RWPE1 (cell line): ENCODE data around the gene SYT15B.
"Not testable (repeated sequence)": the region's sequence is repeated elsewhere in the genome, so short reads cannot be mapped to it uniquely, and the experiment has no call there.

Experiments
- CTCF ChIA-PET: fragments of 350-600 bp; sonication (Branson Sonifier 250); formaldehyde crosslinking; extraction: SDS; loops from one replicate; lab custom pipeline; 2021; lab: Yijun Ruan, JAX
- POLR2A ChIA-PET: fragments of 400-600 bp; formaldehyde crosslinking; extraction: SDS; loops from one replicate; lab custom pipeline; 2020; ENCODE audit warnings: antibody characterized with exemption; ENCODE audit not compliant: low non-redundant PET; lab: Yijun Ruan, JAX
- DNase-seq: peaks from one replicate; pipeline ENCODE4 v3.0.0; 2012; ENCODE audit warnings: low spot score
- H3K27ac ChIP-seq: fragments of 450-650 bp; 2 replicates; pipeline ENCODE4 v1.5.1; 2017

Gene SYT15B

DNA sequence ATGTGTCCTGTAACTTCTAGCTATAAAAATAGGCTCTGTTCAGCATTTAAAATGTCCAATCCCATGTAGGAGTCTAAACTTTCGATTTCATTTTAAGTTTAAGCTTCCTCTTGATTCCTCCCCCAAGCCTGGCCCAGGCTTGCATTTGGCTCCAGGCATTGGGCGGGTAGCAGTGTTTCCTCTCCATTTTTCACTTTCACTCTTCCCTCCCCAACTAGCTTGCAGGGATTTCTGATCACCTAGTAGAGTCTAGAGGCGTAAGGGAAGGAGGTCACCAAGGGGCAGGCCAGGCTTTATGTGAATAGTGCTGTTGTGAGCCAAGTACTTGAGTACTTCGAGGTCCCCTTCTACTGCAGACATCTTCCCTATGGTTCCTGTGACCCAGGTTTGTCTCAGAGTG, 18.5 kb downstream of the SYT15B start:
- DNase-seq, H3K27ac ChIP-seq, CTCF ChIA-PET, POLR2A ChIA-PET: not testable (repeated sequence)

- H3K27ac ChIP-seq, DNase-seq, POLR2A ChIA-PET, CTCF ChIA-PET: not testable (repeated sequence)
Observed at GRCh38 chr10:47743611-47744550, 19.5 kb downstream of the SYT15B start.

DNA sequence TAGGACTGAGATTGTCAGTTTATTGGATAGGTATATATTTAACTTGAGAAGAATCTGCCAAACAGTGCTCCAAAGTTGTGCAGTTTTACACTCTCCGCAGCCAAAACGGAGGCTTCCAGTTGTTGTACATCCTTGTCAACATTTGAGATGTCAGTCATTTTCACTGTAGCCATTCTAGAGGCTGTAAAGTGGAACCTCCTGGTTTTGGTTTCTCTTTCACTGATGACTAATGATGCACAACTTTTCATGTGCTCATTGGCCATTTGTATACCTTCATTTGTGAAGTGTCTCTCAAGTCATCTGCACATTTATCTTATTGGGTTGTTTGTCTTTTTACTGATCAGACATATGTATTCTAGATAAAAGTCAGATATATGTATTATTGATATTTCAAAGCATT, 22.5 kb downstream of the SYT15B start:
- H3K27ac ChIP-seq, CTCF ChIA-PET, DNase-seq, POLR2A ChIA-PET: not testable (repeated sequence)

GRCh38 chr10:47730911-47731310, 32.5 kb downstream of the SYT15B start:
- POLR2A ChIA-PET, CTCF ChIA-PET, DNase-seq, H3K27ac ChIP-seq: not testable (repeated sequence)

DNA sequence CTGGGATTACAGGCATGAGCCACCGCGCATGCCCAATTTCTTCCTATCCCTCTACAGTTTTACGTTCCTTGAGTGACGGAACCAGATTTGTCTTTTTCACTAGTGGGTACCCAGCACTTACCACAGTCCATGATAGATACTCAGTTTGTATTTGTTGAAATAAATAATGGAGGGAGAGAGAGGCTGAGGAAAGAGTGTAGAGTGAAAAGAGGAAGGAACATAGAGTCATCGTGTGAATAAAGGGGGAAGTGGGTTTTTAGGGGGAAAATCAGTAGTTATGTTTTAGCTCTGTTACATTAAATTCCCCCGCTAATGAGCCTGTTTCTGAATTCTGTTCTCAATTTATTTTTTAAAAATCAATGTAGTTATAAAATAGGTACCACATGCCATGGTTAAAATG, 37.7 kb downstream of the SYT15B start:
- POLR2A ChIA-PET, DNase-seq, CTCF ChIA-PET, H3K27ac ChIP-seq: not testable (repeated sequence)

GRCh38 chr10:47725047-47725446, 38.3 kb downstream of the SYT15B start:
- DNase-seq, H3K27ac ChIP-seq, CTCF ChIA-PET, POLR2A ChIA-PET: not testable (repeated sequence)

- H3K27ac ChIP-seq, POLR2A ChIA-PET, CTCF ChIA-PET, DNase-seq: not testable (repeated sequence)
Observed at GRCh38 chr10:47724119-47724518, 39.3 kb downstream of the SYT15B start.

GRCh38 chr10:47723362-47723761, 40.0 kb downstream of the SYT15B start:
- POLR2A ChIA-PET, CTCF ChIA-PET, H3K27ac ChIP-seq, DNase-seq: not testable (repeated sequence)

- CTCF ChIA-PET, DNase-seq, POLR2A ChIA-PET, H3K27ac ChIP-seq: not testable (repeated sequence)
Observed at GRCh38 chr10:47717011-47717769, 46.2 kb downstream of the SYT15B start.
